ENCODE measurements around the gene CARTPT. TPM values are rescaled to one million over a fixed set of nuclear protein-coding genes. Genes with fewer than 3 reads are reported as not detected.

CARTPT gene
- total and polyA plus RNA-seq, 2 experiments from 2014 or later: 0.60 TPM; not detected in 1

DNA sequence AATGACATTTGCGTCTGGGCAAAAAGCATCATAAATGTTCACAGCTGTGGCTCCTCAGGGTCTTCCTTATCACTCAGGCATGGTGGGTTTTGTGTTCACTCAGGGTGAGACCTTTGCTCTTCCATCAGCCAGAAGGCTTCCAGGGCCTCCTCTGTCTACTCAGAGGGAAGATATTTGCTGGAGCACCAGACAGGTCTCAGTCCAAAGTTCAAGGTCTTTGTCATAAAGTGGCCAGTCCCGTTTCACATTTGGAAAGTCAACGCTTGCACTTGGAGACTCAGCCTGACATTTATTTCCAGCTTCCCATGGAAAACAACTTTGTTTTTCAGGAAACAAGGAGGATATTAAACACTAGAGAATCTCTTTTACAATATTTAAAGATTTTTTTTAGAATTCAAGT, 12.2 kb upstream of the CARTPT start:
- H2AFZ ChIP-seq: no peak overlapping the region
- no peaks in the 10 kb centered on the region for H3K4me1 ChIP-seq (ENCODE audit: insufficient read depth)
- DNase-seq (ENCODE audit: low spot score): peak; percentile 36
- no peaks in the 10 kb centered on the region for H4K20me1 ChIP-seq (ENCODE audit: insufficient read depth, poor library complexity, severe bottlenecking)
- H3K36me3 ChIP-seq (replicated peaks; ENCODE audit: insufficient read depth, low read depth): no peaks in the 10 kb centered on the region
- H3K4me2 ChIP-seq: no peak overlapping the region
- H3K9me3 ChIP-seq (ENCODE audit: low read depth): no peaks in the 10 kb centered on the region
- TF ChIP-seq EZH2 (IDR thresholded peaks at IDR 0.05; ENCODE audit: borderline replicate concordance) (no peak), EZH2phosphoT487 (IDR thresholded peaks at IDR 0.05; ENCODE audit: low read depth, severe bottlenecking, unreplicated experiment) (no peak)
- TF ChIP-seq, protein P1, sequence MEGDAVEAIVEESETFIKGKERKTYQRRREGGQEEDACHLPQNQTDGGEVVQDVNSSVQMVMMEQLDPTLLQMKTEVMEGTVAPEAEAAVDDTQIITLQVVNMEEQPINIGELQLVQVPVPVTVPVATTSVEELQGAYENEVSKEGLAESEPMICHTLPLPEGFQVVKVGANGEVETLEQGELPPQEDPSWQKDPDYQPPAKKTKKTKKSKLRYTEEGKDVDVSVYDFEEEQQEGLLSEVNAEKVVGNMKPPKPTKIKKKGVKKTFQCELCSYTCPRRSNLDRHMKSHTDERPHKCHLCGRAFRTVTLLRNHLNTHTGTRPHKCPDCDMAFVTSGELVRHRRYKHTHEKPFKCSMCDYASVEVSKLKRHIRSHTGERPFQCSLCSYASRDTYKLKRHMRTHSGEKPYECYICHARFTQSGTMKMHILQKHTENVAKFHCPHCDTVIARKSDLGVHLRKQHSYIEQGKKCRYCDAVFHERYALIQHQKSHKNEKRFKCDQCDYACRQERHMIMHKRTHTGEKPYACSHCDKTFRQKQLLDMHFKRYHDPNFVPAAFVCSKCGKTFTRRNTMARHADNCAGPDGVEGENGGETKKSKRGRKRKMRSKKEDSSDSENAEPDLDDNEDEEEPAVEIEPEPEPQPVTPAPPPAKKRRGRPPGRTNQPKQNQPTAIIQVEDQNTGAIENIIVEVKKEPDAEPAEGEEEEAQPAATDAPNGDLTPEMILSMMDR (IDR thresholded peaks at IDR 0.05; ENCODE audit: poor library complexity): no peak
- WGBS (ENCODE audit: low lambda C conversion rate, missing lambda C conversion rate): 67% methylated on average over 3 of the region's 3 CpGs
- H3K79me2 ChIP-seq: no peaks in the 10 kb centered on the region
- no peak overlapping the region for H3K4me3 ChIP-seq
- no peak overlapping the region for H3K27ac ChIP-seq
- no peaks in the 10 kb centered on the region for H3K27me3 ChIP-seq
- H3K9me2 ChIP-seq (replicated peaks; ENCODE audit: insufficient read depth): no peaks in the 10 kb centered on the region

DNA sequence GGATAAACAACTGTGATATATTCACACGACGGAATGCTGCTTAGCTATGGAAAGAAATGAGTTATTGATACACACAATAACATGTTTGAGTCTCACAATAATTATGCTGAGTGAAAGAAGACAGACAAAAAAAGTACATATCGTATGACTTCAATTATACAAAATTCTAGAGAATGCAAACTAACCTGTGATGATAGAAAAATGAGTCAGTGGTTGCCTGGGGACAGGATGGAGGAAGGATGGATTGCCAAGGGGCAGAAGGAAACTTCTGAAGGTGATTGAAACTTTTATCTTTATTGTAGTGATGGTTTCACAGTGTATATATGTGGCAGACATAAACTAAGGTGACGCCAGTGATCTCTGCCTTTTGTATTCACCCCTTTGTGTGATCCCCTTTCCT, 7.5 kb upstream of the CARTPT start:
- 81% methylated on average over 4 of the region's 4 CpGs for WGBS (ENCODE audit: low lambda C conversion rate, missing lambda C conversion rate)

DNA sequence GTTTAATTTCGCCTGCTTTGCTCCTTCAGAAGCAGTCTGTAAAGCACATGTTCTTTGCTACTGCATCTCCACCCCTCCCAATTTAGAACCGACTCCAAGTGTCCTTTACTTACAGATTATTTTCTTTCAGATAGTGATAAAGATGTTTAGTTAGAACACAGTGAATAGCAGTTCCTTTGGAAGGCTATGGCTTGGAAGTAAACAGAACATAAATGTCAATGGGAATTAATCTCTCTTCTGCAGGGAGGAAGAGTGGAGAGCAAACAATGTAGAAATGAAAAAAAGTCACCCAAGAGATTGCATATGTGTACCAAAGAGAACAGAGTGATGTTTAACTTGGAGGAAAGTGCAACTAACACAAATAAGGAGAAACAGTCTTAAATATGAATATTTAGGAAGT, 4.2 kb upstream of the CARTPT start:
- no peak overlapping the region for H3K4me2 ChIP-seq
- H2AFZ ChIP-seq: no peak overlapping the region
- no peaks in the 10 kb centered on the region for H3K9me2 ChIP-seq (replicated peaks; ENCODE audit: insufficient read depth)
- 25% methylated on average over 2 of the region's 2 CpGs for WGBS (ENCODE audit: low lambda C conversion rate, missing lambda C conversion rate)
- H3K27ac ChIP-seq: no peak overlapping the region
- H3K36me3 ChIP-seq (replicated peaks; ENCODE audit: insufficient read depth, low read depth): no peaks in the 10 kb centered on the region
- peaks cover 50% of the 10 kb centered on the region for H3K27me3 ChIP-seq
- no peak overlapping the region for H3K4me3 ChIP-seq
- TF ChIP-seq, protein P1 (IDR thresholded peaks at IDR 0.05; ENCODE audit: poor library complexity): no peak
- TF ChIP-seq EZH2phosphoT487 (IDR thresholded peaks at IDR 0.05; ENCODE audit: low read depth, severe bottlenecking, unreplicated experiment): no peak
- TF ChIP-seq EZH2 (IDR thresholded peaks at IDR 0.05; ENCODE audit: borderline replicate concordance): no peak
- H3K9me3 ChIP-seq (ENCODE audit: low read depth): no peaks in the 10 kb centered on the region
- no peaks in the 10 kb centered on the region for H3K79me2 ChIP-seq
- no peak for DNase-seq (ENCODE audit: low spot score)
- H3K4me1 ChIP-seq (ENCODE audit: insufficient read depth): no peaks in the 10 kb centered on the region
- H4K20me1 ChIP-seq (ENCODE audit: insufficient read depth, poor library complexity, severe bottlenecking): no peaks in the 10 kb centered on the region

More for the DNA sequence above, 7.5 kb upstream of the CARTPT start:
- TF ChIP-seq EZH2 (IDR thresholded peaks at IDR 0.05; ENCODE audit: borderline replicate concordance): no peak
- TF ChIP-seq, protein P1 (IDR thresholded peaks at IDR 0.05; ENCODE audit: poor library complexity): no peak
- TF ChIP-seq EZH2phosphoT487 (IDR thresholded peaks at IDR 0.05; ENCODE audit: low read depth, severe bottlenecking, unreplicated experiment): no peak
- H3K27me3 ChIP-seq: peaks cover 17% of the 10 kb centered on the region
- no peaks in the 10 kb centered on the region for H4K20me1 ChIP-seq (ENCODE audit: insufficient read depth, poor library complexity, severe bottlenecking)
- H2AFZ ChIP-seq: no peak overlapping the region
- H3K27ac ChIP-seq: no peak overlapping the region
- H3K4me1 ChIP-seq (ENCODE audit: insufficient read depth): no peaks in the 10 kb centered on the region
- no peaks in the 10 kb centered on the region for H3K9me2 ChIP-seq (replicated peaks; ENCODE audit: insufficient read depth)
- no peak overlapping the region for H3K4me2 ChIP-seq
- no peak for DNase-seq (ENCODE audit: low spot score)
- no peak overlapping the region for H3K4me3 ChIP-seq
- H3K79me2 ChIP-seq: no peaks in the 10 kb centered on the region
- H3K9me3 ChIP-seq (ENCODE audit: low read depth): no peaks in the 10 kb centered on the region
- no peaks in the 10 kb centered on the region for H3K36me3 ChIP-seq (replicated peaks; ENCODE audit: insufficient read depth, low read depth)

DNA sequence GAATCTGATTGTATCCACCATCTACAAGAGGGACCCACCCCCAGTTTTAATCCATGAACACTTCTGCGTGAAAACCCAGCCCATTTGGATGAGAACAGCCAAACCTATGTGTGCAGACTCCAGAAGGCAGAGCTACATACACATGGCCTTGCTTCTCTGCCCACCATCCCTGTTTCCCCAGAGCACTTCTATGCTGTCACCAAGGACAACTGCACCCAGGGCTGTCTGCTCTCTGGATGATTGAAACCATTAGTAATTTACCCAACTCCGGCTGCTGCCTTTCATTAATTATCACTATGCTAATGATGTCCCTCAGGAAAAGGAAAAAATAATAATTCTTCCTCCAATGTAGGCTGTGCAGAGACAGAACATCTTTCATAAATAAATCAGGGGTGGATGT, 8.9 kb downstream of the CARTPT start:
- DNase-seq (ENCODE audit: low spot score): no peak
- no peaks in the 10 kb centered on the region for H4K20me1 ChIP-seq (ENCODE audit: insufficient read depth, poor library complexity, severe bottlenecking)
- no peaks in the 10 kb centered on the region for H3K36me3 ChIP-seq (replicated peaks; ENCODE audit: insufficient read depth, low read depth)
- H3K79me2 ChIP-seq: no peaks in the 10 kb centered on the region
- WGBS (ENCODE audit: low lambda C conversion rate, missing lambda C conversion rate): 81% methylated on average over 2 of the region's 2 CpGs
- no peaks in the 10 kb centered on the region for H3K9me2 ChIP-seq (replicated peaks; ENCODE audit: insufficient read depth)
- no peaks in the 10 kb centered on the region for H3K4me1 ChIP-seq (ENCODE audit: insufficient read depth)
- no peak overlapping the region for H3K4me3 ChIP-seq
- peaks cover 36% of the 10 kb centered on the region for H3K27me3 ChIP-seq
- H3K27ac ChIP-seq: no peak overlapping the region
- no peaks in the 10 kb centered on the region for H3K9me3 ChIP-seq (ENCODE audit: low read depth)
- H3K4me2 ChIP-seq: no peak overlapping the region
- TF ChIP-seq, protein P1 (IDR thresholded peaks at IDR 0.05; ENCODE audit: poor library complexity): no peak
- no peak for TF ChIP-seq EZH2 (IDR thresholded peaks at IDR 0.05; ENCODE audit: borderline replicate concordance)
- no peak for TF ChIP-seq EZH2phosphoT487 (IDR thresholded peaks at IDR 0.05; ENCODE audit: low read depth, severe bottlenecking, unreplicated experiment)
- no peak overlapping the region for H2AFZ ChIP-seq

Data from hepatocyte (in vitro differentiated cells).